Liver (tissue), 9 donors: Measurements from ENCODE around the gene C14orf132. TPM values are rescaled to one million over a fixed set of nuclear protein-coding genes. Genes with fewer than 3 reads are reported as not detected.

Experiments used
- DNase-seq: peaks from one replicate; pipeline ENCODE4 v3.0.0-alpha.2; 2017; ENCODE audit warnings: low spot score
- H3K27ac ChIP-seq, 2 donors: one replicate each; pipeline ENCODE4 v1.7.0; 2013; ENCODE audit warnings: inconsistent platforms in 2 of 2, low read length in 2 of 2, control low read depth in 1 of 2, low read depth in 1 of 2, mild to moderate bottlenecking in 1 of 2
- H3K27me3 ChIP-seq, 4 donors: one replicate each; pipeline versions ENCODE4 v1.6.1 to v1.7.0; 2013; ENCODE audit warnings: low read length in 3 of 4, inconsistent platforms in 1 of 4, mild to moderate bottlenecking in 1 of 4, moderate library complexity in 1 of 4; ENCODE audit not compliant: control insufficient read depth in 4 of 4, insufficient read depth in 4 of 4
- H3K36me3 ChIP-seq, 4 donors: one replicate each; pipeline versions ENCODE4 v1.6.1 to v1.7.0; 2013; ENCODE audit warnings: low read length in 3 of 4, mild to moderate bottlenecking in 3 of 4, low read depth in 1 of 4, moderate library complexity in 1 of 4; ENCODE audit not compliant: control insufficient read depth in 4 of 4, insufficient read depth in 3 of 4
- H3K4me1 ChIP-seq, 4 donors: one replicate each; pipeline versions ENCODE4 v1.6.1 to v1.7.0; 2013; ENCODE audit warnings: low read length in 3 of 4, mild to moderate bottlenecking in 3 of 4, moderate library complexity in 1 of 4; ENCODE audit not compliant: control insufficient read depth in 4 of 4, insufficient read depth in 4 of 4
- H3K4me3 ChIP-seq, 3 donors: one replicate each; pipeline versions ENCODE4 v1.6.1 to v1.7.0; 2013; ENCODE audit warnings: low read length in 3 of 3, control low read depth in 1 of 3, low read depth in 1 of 3, mild to moderate bottlenecking in 1 of 3
- H3K9ac ChIP-seq, 2 donors: one replicate each; pipeline ENCODE4 v1.7.0; 2013; ENCODE audit warnings: low read length in 2 of 2, mild to moderate bottlenecking in 2 of 2, moderate library complexity in 2 of 2, control low read depth in 1 of 2, low read depth in 1 of 2
- H3K9me3 ChIP-seq, 4 donors: one replicate each; pipeline versions ENCODE4 v1.6.1 to v1.7.0; 2013; ENCODE audit warnings: low read length in 3 of 4; ENCODE audit not compliant: control insufficient read depth in 4 of 4
- EGR1 ChIP-seq, 2 donors: IDR thresholded peaks; 2 replicates each; pipeline ENCODE4 v1.6.1; 2016 to 2018; ENCODE audit warnings: antibody characterized with exemption in 2 of 2, low read depth in 2 of 2
- FOXA1 ChIP-seq: IDR thresholded peaks from 2 replicates; pipeline ENCODE4 v1.6.1; 2016; ENCODE audit warnings: antibody characterized with exemption
- FOXA2 ChIP-seq: IDR thresholded peaks from 2 replicates; pipeline ENCODE4 v1.6.1; 2016; ENCODE audit warnings: antibody characterized with exemption
- GABPA ChIP-seq, 2 donors: IDR thresholded peaks in 1 of 2; conservative IDR thresholded peaks in 1 of 2; 2 replicates each; pipeline ENCODE4 v1.6.1; 2016; ENCODE audit warnings: antibody characterized with exemption in 2 of 2, mild to moderate bottlenecking in 1 of 2, moderate library complexity in 1 of 2
- HNF4A ChIP-seq, 2 donors: conservative IDR thresholded peaks; 2 replicates each; pipeline ENCODE4 v1.6.1; 2016; ENCODE audit warnings: antibody characterized with exemption in 2 of 2, mild to moderate bottlenecking in 2 of 2
- HNF4G ChIP-seq: IDR thresholded peaks from 2 replicates; pipeline ENCODE4 v1.6.1; 2016; ENCODE audit warnings: antibody characterized with exemption
- JUND ChIP-seq, 2 donors: IDR thresholded peaks; 2 replicates each; pipeline ENCODE4 v1.6.1; 2016; ENCODE audit warnings: antibody characterized with exemption in 2 of 2
- NR2F2 ChIP-seq: IDR thresholded peaks from 2 replicates; pipeline ENCODE4 v1.6.1; 2016; ENCODE audit warnings: antibody characterized with exemption
- RAD21 ChIP-seq, 2 donors: IDR thresholded peaks; 2 replicates each; pipeline ENCODE4 v1.6.1; 2016; ENCODE audit warnings: antibody characterized with exemption in 2 of 2, mild to moderate bottlenecking in 2 of 2
- RXRA ChIP-seq, 2 donors: IDR thresholded peaks; 2 replicates each; pipeline ENCODE4 v1.6.1; 2017 to 2018; ENCODE audit warnings: antibody characterized with exemption in 2 of 2, mild to moderate bottlenecking in 1 of 2
- SP1 ChIP-seq: IDR thresholded peaks from 2 replicates; pipeline ENCODE4 v1.6.1; 2018; ENCODE audit warnings: antibody characterized with exemption, mild to moderate bottlenecking
- TAF1 ChIP-seq: conservative IDR thresholded peaks from 2 replicates; pipeline ENCODE4 v1.6.1; 2016; ENCODE audit warnings: antibody characterized with exemption, mild to moderate bottlenecking
- YY1 ChIP-seq: IDR thresholded peaks from 2 replicates; pipeline ENCODE4 v1.6.1; 2016; ENCODE audit warnings: antibody characterized with exemption, mild to moderate bottlenecking
- WGBS: extraction: QIAGEN DNeasy Blood & Tissue Kit; methylation state at CpG from one replicate; pipeline ENCODE4 v1.1.7; 2013; 5-methylcytosine and 5-hydroxymethylcytosine counted together
- polyA plus RNA-seq, 2 donors: library from polyadenylated mRNA; stranded (reverse) in 1 of 2; unstranded in 1 of 2; fragments of 200-250 nt in 1 of 2; fragments of >200 nt in 1 of 2; fragmentation: Nextera tagmentation in 1 of 2; extraction: Ambion mirVana in 1 of 2; gene quantifications; one replicate each; pipeline versions ENCODE4 v1.2.1 to v1.2.3, GENCODE V29; 2013 to 2015
- total RNA-seq, 2 donors: library from RNA; depleted of rRNA; stranded (reverse); fragments of >200 nt; gene quantifications; one replicate each; pipeline ENCODE4 v1.2.3, GENCODE V29; 2014
- TF ChIP-seq, protein P1 (sequence below): IDR thresholded peaks from 2 replicates; pipeline ENCODE4 v1.6.1; 2016; ENCODE audit warnings: antibody characterized with exemption
- TF ChIP-seq, protein P2 (sequence below): IDR thresholded peaks from 2 replicates; pipeline ENCODE4 v1.6.1; 2016; ENCODE audit warnings: antibody characterized with exemption
- TF ChIP-seq, protein P3 (sequence below): IDR thresholded peaks from 2 replicates; pipeline ENCODE4 v1.6.1; 2016; ENCODE audit warnings: antibody characterized with exemption
- TF ChIP-seq, protein P4 (sequence below): fragments of 150-350 bp; IDR thresholded peaks from 2 replicates; pipeline ENCODE4 v1.5.1; 2017; ENCODE audit warnings: improper control_type of control experiment, low read depth, low read length; ENCODE audit not compliant: missing input control
- TF ChIP-seq, protein P5 (sequence below): IDR thresholded peaks from 2 replicates; pipeline ENCODE4 v1.6.1; 2016; ENCODE audit warnings: antibody characterized with exemption, mild to moderate bottlenecking
- donor health status: healthy.
- donor health status: healthy.
- donor health status: healthy.
- donor health status: healthy.
- donor health status: healthy.

The C14orf132 gene
- total and polyA plus RNA-seq, 4 donors, result 1.8 to 3.0 (median 2.1) TPM

DNA sequence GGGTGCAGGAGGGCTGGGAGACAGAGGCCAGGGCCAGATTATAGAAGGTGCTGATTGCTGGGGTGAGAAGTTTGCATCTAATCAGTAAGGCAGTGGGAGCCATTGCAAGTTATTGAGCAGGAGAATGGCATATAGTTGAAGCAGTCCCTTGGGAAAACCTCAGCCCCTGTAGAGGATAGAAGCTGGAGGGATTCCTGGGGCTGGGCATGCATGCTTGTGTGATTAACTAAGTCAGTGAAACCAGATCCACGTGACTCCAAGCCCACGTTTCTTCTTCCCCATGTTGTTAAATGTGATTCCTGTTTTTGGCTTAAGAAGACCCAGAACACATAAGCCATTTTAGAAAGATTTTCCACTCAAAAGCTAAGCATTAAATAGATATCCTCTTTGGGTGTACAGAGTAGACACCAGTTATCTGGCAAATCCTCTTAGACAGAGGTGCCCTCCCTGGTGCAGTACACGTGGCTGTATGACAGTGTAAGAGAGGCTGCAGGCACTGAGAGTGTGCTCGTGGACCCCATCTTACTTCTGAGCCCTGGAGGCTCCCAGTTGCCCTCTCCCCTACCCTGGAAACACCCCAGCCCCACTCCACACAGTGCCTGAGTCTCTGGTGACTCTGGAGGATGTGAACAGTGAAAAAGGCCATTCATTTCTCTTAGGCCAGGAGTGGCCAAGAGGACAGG, 3.2 kb downstream of the C14orf132 start:
- H3K36me3 ChIP-seq, result no peaks in the 10 kb centered on the region
- no peak overlapping the region for H3K4me3 ChIP-seq
- no peak overlapping the region for H3K9ac ChIP-seq
- peaks cover 2 to 17% (median 12%) of the 10 kb centered on the region in 4 donors for H3K4me1 ChIP-seq
- TF ChIP-seq HNF4G, result no peak
- no peak for TF ChIP-seq NR2F2
- TF ChIP-seq GABPA (IDR thresholded peaks at IDR 0.05 in 1 of 2, conservative IDR thresholded peaks at IDR 0.05 in 1 of 2), result no peak
- TF ChIP-seq, protein P1, sequence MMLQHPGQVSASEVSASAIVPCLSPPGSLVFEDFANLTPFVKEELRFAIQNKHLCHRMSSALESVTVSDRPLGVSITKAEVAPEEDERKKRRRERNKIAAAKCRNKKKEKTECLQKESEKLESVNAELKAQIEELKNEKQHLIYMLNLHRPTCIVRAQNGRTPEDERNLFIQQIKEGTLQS, result no peak
- no peak for TF ChIP-seq JUND (IDR thresholded peaks at IDR 0.05)
- TF ChIP-seq, protein P2, sequence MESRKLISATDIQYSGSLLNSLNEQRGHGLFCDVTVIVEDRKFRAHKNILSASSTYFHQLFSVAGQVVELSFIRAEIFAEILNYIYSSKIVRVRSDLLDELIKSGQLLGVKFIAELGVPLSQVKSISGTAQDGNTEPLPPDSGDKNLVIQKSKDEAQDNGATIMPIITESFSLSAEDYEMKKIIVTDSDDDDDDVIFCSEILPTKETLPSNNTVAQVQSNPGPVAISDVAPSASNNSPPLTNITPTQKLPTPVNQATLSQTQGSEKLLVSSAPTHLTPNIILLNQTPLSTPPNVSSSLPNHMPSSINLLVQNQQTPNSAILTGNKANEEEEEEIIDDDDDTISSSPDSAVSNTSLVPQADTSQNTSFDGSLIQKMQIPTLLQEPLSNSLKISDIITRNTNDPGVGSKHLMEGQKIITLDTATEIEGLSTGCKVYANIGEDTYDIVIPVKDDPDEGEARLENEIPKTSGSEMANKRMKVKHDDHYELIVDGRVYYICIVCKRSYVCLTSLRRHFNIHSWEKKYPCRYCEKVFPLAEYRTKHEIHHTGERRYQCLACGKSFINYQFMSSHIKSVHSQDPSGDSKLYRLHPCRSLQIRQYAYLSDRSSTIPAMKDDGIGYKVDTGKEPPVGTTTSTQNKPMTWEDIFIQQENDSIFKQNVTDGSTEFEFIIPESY, result no peak
- no peak for TF ChIP-seq RAD21 (IDR thresholded peaks at IDR 0.05)
- no peak for TF ChIP-seq HNF4A (conservative IDR thresholded peaks at IDR 0.05)
- TF ChIP-seq, protein P3, sequence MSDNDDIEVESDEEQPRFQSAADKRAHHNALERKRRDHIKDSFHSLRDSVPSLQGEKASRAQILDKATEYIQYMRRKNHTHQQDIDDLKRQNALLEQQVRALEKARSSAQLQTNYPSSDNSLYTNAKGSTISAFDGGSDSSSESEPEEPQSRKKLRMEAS, result no peak
- TF ChIP-seq TAF1, result no peak
- TF ChIP-seq, protein P4, sequence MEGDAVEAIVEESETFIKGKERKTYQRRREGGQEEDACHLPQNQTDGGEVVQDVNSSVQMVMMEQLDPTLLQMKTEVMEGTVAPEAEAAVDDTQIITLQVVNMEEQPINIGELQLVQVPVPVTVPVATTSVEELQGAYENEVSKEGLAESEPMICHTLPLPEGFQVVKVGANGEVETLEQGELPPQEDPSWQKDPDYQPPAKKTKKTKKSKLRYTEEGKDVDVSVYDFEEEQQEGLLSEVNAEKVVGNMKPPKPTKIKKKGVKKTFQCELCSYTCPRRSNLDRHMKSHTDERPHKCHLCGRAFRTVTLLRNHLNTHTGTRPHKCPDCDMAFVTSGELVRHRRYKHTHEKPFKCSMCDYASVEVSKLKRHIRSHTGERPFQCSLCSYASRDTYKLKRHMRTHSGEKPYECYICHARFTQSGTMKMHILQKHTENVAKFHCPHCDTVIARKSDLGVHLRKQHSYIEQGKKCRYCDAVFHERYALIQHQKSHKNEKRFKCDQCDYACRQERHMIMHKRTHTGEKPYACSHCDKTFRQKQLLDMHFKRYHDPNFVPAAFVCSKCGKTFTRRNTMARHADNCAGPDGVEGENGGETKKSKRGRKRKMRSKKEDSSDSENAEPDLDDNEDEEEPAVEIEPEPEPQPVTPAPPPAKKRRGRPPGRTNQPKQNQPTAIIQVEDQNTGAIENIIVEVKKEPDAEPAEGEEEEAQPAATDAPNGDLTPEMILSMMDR, result no peak
- no peak for TF ChIP-seq RXRA (IDR thresholded peaks at IDR 0.05)
- TF ChIP-seq EGR1 (IDR thresholded peaks at IDR 0.05; ENCODE audit: low read depth in 2 of 2), result no peak
- no peak for TF ChIP-seq YY1
- no peak for TF ChIP-seq FOXA2
- TF ChIP-seq SP1, result no peak
- no peak for TF ChIP-seq FOXA1
- TF ChIP-seq, protein P5, sequence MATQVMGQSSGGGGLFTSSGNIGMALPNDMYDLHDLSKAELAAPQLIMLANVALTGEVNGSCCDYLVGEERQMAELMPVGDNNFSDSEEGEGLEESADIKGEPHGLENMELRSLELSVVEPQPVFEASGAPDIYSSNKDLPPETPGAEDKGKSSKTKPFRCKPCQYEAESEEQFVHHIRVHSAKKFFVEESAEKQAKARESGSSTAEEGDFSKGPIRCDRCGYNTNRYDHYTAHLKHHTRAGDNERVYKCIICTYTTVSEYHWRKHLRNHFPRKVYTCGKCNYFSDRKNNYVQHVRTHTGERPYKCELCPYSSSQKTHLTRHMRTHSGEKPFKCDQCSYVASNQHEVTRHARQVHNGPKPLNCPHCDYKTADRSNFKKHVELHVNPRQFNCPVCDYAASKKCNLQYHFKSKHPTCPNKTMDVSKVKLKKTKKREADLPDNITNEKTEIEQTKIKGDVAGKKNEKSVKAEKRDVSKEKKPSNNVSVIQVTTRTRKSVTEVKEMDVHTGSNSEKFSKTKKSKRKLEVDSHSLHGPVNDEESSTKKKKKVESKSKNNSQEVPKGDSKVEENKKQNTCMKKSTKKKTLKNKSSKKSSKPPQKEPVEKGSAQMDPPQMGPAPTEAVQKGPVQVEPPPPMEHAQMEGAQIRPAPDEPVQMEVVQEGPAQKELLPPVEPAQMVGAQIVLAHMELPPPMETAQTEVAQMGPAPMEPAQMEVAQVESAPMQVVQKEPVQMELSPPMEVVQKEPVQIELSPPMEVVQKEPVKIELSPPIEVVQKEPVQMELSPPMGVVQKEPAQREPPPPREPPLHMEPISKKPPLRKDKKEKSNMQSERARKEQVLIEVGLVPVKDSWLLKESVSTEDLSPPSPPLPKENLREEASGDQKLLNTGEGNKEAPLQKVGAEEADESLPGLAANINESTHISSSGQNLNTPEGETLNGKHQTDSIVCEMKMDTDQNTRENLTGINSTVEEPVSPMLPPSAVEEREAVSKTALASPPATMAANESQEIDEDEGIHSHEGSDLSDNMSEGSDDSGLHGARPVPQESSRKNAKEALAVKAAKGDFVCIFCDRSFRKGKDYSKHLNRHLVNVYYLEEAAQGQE, result no peak
- no peaks in the 10 kb centered on the region for H3K27me3 ChIP-seq
- H3K27ac ChIP-seq, result no peak overlapping the region
- H3K9me3 ChIP-seq, result no peaks in the 10 kb centered on the region
- WGBS, result 86% methylated on average over 4 of the region's 4 CpGs
- DNase-seq, result no peak
